GM12891 (cell line): ENCODE results near the gene ADAMTS13.

Experiments used
- PAX5 ChIP-seq: IDR thresholded peaks from 2 replicates; pipeline ENCODE4 v1.6.1; 2011; ENCODE audit warnings: low read length, moderate library complexity, mild to moderate bottlenecking; ENCODE audit not compliant: insufficient read depth, severe bottlenecking
- POLR2A ChIP-seq: IDR thresholded peaks from 2 replicates; pipeline ENCODE4 v1.6.1; 2011; ENCODE audit warnings: low read depth, low read length, control low read depth
- POLR2AphosphoS5 ChIP-seq: IDR thresholded peaks from 2 replicates; pipeline ENCODE4 v1.6.1; 2011; ENCODE audit warnings: low read depth, low read length, control low read depth
- SPI1 ChIP-seq: IDR thresholded peaks from 2 replicates; pipeline ENCODE4 v1.6.1; 2011; ENCODE audit warnings: low read depth, low read length, control low read depth
- TAF1 ChIP-seq: IDR thresholded peaks from 2 replicates; pipeline ENCODE4 v1.6.1; 2011; ENCODE audit warnings: low read depth, low read length, control low read depth

DNA sequence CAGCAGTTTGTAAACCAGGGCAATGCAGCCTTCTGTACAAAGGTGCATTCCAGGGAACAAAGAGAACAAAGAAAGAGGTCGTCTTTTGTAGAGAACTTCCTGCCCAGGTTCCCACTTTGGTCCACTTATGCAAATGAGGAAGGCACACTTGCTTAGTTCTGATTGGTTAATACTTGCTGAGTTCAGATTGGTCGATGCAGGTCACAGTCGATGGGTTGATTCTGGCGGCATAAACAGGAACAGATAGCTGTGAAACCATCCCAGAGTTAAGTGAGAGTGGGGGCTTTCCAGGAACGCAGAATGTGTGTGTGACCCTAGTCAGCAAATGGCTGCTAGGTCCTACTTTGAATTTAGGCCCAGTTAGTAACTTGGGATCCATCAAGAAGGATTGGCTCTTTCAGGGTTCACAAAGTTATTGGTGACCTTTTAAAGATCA lies 1.8 kb upstream of the ADAMTS13 start:
- TF ChIP-seq POLR2AphosphoS5 (no peak), TAF1 (no peak), POLR2A (peak; percentile 36; the same call in 1 of the 2 replicates), PAX5 (peak; percentile 32), SPI1 (peak; percentile 74)
